Adipocyte (in vitro differentiated cells): ENCODE measurements around the gene ZNF581.

Experiments
- DNase-seq: peaks from one replicate; pipeline ENCODE4 v3.0.0-alpha.2; 2015; ENCODE audit warnings: low read depth
- H3K27me3 ChIP-seq: replicated peaks from 2 replicates; pipeline ENCODE4 v1.7.0; 2013; ENCODE audit warnings: mild to moderate bottlenecking, low read length, moderate library complexity; ENCODE audit not compliant: control insufficient read depth, insufficient read depth
- H3K36me3 ChIP-seq: 2 replicates; pipeline ENCODE4 v1.7.0; 2013; ENCODE audit warnings: low read length, mild to moderate bottlenecking, moderate library complexity; ENCODE audit not compliant: control insufficient read depth, insufficient read depth, severe bottlenecking
- H3K4me1 ChIP-seq: 2 replicates; pipeline ENCODE4 v1.7.0; 2013; ENCODE audit warnings: mild to moderate bottlenecking, low read length, moderate library complexity; ENCODE audit not compliant: control insufficient read depth, insufficient read depth
- H3K4me3 ChIP-seq: 2 replicates; pipeline ENCODE4 v1.7.0; 2013; ENCODE audit warnings: mild to moderate bottlenecking, low read length, moderate library complexity
- H3K9ac ChIP-seq: 2 replicates; pipeline ENCODE4 v1.7.0; 2013; ENCODE audit warnings: mild to moderate bottlenecking, low read length, moderate library complexity
- H3K9me3 ChIP-seq: 2 replicates; pipeline ENCODE4 v1.7.0; 2013; ENCODE audit warnings: mild to moderate bottlenecking, low read length, moderate library complexity; ENCODE audit not compliant: control insufficient read depth

ZNF581 gene

DNA sequence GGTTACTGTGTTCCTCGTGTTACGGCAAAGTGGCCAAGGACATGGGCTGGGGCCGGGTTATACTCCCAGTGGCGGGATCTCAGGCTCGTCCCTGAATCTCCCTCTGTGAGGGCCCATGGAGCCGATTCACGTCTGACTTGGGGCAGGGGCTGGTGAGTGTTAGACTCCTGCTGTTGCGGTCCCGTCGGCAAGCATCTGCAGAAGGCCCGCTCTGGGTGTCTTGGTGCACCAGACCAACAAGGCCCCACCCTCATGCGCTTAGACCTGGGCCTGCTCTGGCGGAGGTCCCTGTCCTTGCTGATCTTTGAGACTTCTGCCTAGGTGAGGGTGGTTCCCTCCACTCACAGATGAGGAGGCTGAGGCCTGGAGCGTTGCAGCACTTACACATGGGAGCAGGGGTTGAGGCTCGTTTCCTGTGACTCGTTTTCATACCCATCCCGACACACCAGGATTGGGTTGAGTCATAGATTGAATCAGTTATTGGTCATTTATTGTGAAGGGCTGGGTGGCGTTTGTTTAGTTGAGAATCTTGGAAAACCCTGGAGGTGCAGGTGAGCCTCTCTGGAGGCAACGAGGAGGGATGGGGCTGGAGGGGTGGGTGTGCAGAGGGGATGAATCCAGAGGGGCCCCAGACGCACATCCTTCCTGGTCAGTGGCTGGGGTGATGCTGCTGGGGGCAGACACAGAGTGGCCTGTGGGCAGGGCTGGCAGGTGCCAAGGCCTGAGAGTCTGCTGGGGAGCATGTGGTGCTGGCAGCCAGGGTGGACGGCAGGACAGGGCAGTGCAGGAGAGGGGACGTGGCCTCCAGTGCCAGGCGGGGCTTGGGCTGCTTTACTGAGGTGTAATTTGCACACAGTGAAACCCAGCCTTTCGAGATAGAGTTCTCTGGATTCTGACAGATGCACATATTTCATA, 36.2 kb downstream of the ZNF581 start:
- Histone ChIP-seq H3K9ac (no peak overlapping the region), H3K4me1 (peaks cover 49% of the 10 kb centered on the region), H3K27me3 (no peaks in the 10 kb centered on the region), H3K36me3 (peaks cover 34% of the 10 kb centered on the region), H3K4me3 (no peak overlapping the region), H3K9me3 (no peaks in the 10 kb centered on the region)
- DNase-seq = no peak

DNA sequence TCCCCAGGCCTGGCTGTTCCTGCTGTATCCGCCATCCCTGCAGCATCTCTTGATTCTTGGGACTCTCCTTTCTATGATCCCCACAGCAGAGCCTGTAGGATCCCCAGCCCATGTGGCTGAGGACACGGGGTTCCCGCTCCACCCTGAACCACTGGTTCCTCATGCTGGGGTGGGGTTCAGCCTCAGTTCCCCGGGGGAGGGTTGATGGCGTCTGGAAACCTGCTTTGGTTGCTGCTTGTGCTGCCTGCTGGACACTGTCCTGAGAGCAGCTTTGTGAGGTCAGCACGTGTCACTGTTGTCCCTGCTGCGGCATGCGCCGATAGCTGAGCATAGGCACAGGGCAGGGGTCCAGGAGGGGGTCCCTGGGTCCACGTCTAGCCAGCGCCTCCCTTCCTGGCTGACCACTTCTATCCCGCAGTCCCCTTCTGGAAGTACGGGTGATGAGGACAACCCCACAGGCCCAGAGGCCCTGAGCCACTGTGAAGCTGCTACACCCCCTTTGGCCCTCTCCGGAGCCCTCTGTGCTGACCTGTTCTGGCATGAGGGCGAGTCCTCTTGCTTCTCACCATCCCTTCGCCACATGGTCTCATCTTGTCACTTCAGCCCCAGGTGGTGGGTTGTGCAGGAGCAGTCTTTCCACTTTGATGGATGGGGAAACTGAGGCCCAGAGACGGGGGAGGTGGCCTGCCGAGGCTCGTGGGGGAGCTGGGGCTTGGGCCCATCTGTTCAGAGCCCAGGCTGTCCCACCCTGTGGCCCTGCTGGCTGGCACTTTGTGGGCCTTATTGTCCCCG, 37.1 kb downstream of the ZNF581 start:
- peaks cover 49% of the 10 kb centered on the region for H3K4me1 ChIP-seq
- no peak overlapping the region for H3K4me3 ChIP-seq
- H3K9ac ChIP-seq = no peak overlapping the region
- H3K36me3 ChIP-seq = peaks cover 44% of the 10 kb centered on the region
- H3K9me3 ChIP-seq = no peaks in the 10 kb centered on the region
- no peaks in the 10 kb centered on the region for H3K27me3 ChIP-seq
- no peak for DNase-seq

DNA sequence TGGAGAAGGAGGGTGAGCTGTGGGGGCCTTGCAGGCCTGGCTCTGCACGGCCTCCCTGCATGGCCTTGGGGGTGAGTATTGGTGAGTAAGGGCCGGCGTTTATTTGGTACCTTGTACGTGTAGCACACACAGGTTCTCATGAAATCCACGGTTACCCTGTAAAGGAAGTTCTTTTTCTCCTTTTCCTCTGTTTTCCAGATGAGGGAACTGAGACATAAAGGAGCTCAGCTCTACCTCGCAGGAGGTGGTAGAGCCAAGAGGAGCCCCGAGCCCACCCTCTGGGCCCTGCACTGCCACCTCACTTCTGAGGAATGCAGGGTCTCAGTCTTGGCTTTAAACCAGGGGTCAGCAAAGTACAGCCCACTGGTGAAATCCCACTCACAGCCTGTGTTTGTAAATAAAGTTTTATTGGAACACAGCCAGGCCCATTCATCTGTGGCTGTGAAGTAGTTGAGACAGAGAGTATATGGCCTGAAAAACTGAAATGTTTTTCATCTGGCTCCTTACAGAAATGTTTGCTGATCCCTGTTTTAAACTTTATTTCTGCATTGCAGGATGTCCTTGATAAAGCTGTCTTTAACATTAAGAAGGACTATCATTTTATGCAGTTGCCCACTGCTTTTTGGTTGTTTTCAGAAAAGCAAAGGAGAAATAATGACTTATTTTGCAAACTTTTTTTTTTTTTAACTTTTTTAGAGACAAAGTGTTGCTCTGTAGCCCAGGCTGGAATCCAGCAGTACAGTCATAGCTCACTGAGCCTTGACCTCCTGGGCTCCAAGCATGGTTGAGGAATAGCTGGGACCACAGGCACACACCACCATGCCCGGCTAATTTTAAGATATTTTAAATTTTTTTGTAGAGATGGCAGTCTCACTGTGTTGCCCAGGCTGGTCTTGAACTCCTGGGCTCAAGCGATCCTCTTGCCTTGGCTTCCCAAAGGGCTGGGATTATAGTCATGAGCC, 38.0 kb downstream of the ZNF581 start:
- no peak overlapping the region for H3K4me3 ChIP-seq
- H3K9me3 ChIP-seq = no peaks in the 10 kb centered on the region
- H3K9ac ChIP-seq = peak overlapping the region; percentile 7
- H3K27me3 ChIP-seq = no peaks in the 10 kb centered on the region
- peak; percentile 16 for DNase-seq
- H3K36me3 ChIP-seq = peaks cover 52% of the 10 kb centered on the region
- H3K4me1 ChIP-seq = peaks cover 42% of the 10 kb centered on the region

DNA sequence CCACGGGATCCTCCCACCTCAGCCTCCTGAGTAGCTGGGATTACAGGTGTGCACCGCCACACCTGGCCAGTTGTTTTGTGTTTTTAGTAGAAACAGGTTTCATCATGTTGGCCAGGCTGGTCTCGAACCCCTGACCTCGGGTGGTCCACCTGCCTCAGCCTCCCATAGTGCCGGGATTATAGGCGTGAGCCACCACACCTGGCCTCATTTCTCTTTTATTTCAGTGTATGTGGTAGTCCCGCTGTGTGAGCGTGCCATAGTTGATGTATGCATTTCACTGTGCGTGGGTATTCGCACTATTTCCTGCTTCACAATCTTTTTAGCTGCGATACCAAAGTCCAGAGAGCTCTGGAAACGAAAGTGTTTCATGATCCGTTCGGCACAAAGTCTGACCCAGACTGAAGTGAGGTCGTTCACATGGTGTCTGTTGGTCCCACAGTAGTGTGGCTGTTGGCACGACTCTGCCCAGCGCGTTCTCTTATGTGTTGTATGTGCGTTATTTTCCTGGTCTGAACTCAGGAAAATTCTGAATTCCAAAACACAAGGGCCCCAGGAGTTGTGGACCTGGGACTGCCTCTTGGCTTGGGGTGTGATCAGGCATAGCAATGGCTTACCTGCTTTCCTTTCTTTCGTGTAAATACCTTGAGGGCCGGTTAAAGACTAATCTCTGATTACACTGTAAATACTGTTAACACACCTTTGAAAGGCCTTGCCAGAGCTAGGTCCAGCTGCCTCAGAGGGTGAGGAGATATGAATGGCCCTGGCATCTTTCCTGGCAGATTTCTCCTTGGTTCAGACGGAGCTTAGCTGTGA, 40.2 kb downstream of the ZNF581 start:
- H3K36me3 ChIP-seq = peaks cover 48% of the 10 kb centered on the region
- DNase-seq = no peak

GRCh38 chr19:55684946-55685681, 41.7 kb downstream of the ZNF581 start:
- no peak for DNase-seq
- Histone ChIP-seq H3K4me1 (peaks cover 22% of the 10 kb centered on the region), H3K4me3 (no peak overlapping the region), H3K9ac (no peak overlapping the region), H3K27me3 (no peaks in the 10 kb centered on the region), H3K9me3 (no peaks in the 10 kb centered on the region), H3K36me3 (peaks cover 51% of the 10 kb centered on the region)

More for the DNA sequence above, 40.2 kb downstream of the ZNF581 start:
- Histone ChIP-seq H3K4me1 (peaks cover 25% of the 10 kb centered on the region), H3K4me3 (no peak overlapping the region), H3K9ac (no peak overlapping the region), H3K9me3 (no peaks in the 10 kb centered on the region), H3K27me3 (no peaks in the 10 kb centered on the region)

- Histone ChIP-seq H3K9me3 (no peaks in the 10 kb centered on the region), H3K9ac (no peak overlapping the region), H3K27me3 (no peaks in the 10 kb centered on the region), H3K4me1 (peaks cover 16% of the 10 kb centered on the region), H3K36me3 (peaks cover 58% of the 10 kb centered on the region), H3K4me3 (no peak overlapping the region)
- DNase-seq = no peak
These were observed 42.3 kb downstream of the ZNF581 start for GRCh38 chr19:55685776-55686175.

GRCh38 chr19:55686311-55687050, 43.0 kb downstream of the ZNF581 start:
- Histone ChIP-seq H3K36me3 (peaks cover 61% of the 10 kb centered on the region), H3K9ac (no peak overlapping the region), H3K27me3 (no peaks in the 10 kb centered on the region), H3K9me3 (no peaks in the 10 kb centered on the region), H3K4me1 (peaks cover 9% of the 10 kb centered on the region), H3K4me3 (no peak overlapping the region)
- no peak for DNase-seq

DNA sequence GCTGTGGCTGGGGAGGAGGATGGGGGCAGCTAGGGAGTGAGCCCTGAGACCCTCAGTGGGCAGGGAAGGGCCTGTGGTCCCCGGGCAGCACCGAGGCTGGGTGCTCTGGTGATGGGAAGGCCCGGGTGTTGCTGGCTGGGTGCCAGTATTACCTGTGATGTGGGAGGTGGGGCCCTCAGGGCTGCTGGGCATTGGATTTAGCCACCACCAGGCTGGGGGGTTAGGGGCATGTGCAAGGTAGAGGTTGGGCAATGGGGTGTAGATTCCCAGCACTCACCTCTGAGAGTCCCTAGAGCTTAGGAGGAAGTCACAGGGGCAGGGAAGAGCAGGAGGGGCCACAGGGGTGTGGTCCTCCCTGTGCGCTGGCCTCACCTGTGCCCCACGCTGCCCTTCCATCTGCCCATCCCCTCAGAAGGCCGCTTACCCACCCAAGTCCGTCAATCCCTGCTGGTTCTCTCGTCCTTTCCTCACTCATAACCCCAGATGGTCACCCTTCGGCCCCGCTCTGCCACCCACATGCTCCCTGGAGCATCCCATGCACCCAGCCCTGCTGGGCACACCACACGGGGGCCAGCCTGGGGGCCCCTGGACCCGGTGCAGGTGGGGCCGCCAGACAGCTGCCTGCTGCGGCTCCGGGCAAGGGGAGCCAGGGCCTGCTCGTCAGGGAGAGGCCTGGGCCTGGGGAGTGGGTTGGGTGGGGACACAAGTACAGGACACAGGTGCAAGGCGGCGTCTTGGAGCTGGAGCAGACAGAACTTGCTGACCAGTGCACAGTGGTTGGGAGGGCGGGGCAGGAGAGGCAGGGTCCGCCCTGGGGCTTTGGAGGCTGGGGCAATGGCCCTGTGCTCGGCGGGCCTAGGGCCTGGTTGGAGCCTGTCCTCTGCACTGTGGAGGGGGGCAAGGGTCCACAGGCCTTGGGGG, 44.1 kb downstream of the ZNF581 start:
- Histone ChIP-seq H3K36me3 (peaks cover 62% of the 10 kb centered on the region), H3K4me3 (no peak overlapping the region), H3K4me1 (no peaks in the 10 kb centered on the region), H3K9ac (no peak overlapping the region), H3K9me3 (no peaks in the 10 kb centered on the region), H3K27me3 (no peaks in the 10 kb centered on the region)
- no peak for DNase-seq
